WTC11 (cell line): ENCODE measurements around the gene SLC18A2. TPM values are rescaled to one million over a fixed set of nuclear protein-coding genes. Genes with fewer than 3 reads are reported as not detected.

ENCODE experiments used
- ATAC-seq: fragments of 200-7000 bp; cut with Tn5 transposase; 2 replicates; pipeline ENCODE4 v1.10.0; 2021; ENCODE audit warnings: mild to moderate bottlenecking, moderate library complexity
- CTCF ChIA-PET: fragments of 300-600 bp; sonication (Branson Sonifier 250); formaldehyde crosslinking; loops from one replicate; lab custom pipeline; 2021; ENCODE audit warnings: antibody characterized with exemption; lab: Charles Lee
- POLR2A ChIA-PET: fragments of 350-600 bp; sonication (Branson Sonifier 250); formaldehyde crosslinking; loops from one replicate; lab custom pipeline; 2021; ENCODE audit warnings: antibody characterized with exemption; lab: Charles Lee
- DNase-seq: peaks from one replicate; pipeline ENCODE4 v3.0.0; 2021; ENCODE audit warnings: low spot score
- H3K27ac Mint-ChIP-seq: 2 replicates; pipeline ENCODE4 v1.8.0; 2021; ENCODE audit warnings: mixed read lengths
- H3K27me3 Mint-ChIP-seq: 2 replicates; pipeline ENCODE4 v1.8.0; 2021; ENCODE audit warnings: low read depth, mild to moderate bottlenecking, moderate library complexity, mixed read lengths
- H3K36me3 Mint-ChIP-seq: 2 replicates; pipeline ENCODE4 v1.8.0; 2021; ENCODE audit warnings: mixed read lengths
- H3K4me1 Mint-ChIP-seq: 2 replicates; pipeline ENCODE4 v1.8.0; 2022; ENCODE audit warnings: mixed read lengths
- H3K4me3 Mint-ChIP-seq: 2 replicates; pipeline ENCODE4 v1.8.0; 2021; ENCODE audit warnings: mild to moderate bottlenecking, moderate library complexity, mixed read lengths
- H3K9me3 Mint-ChIP-seq: 2 replicates; pipeline ENCODE4 v1.8.0; 2021; ENCODE audit warnings: mixed read lengths
- AFF4 ChIP-seq: sonication (generic); formaldehyde crosslinking; IDR thresholded peaks from 2 replicates; pipeline ENCODE4 v1.8.1; 2023; ENCODE audit warnings: mild to moderate bottlenecking, missing genetic modification reagents, borderline replicate concordance
- E2F5 ChIP-seq: sonication (generic); formaldehyde crosslinking; IDR thresholded peaks from 2 replicates; pipeline ENCODE4 v1.8.1; 2022; ENCODE audit warnings: mild to moderate bottlenecking, moderate library complexity, missing genetic modification reagents
- FOXJ3 ChIP-seq: sonication (generic); formaldehyde crosslinking; IDR thresholded peaks from 2 replicates; pipeline ENCODE4 v1.9.0; 2021; ENCODE audit warnings: missing genetic modification reagents, mild to moderate bottlenecking, borderline replicate concordance
- FOXP4 ChIP-seq: sonication (generic); formaldehyde crosslinking; IDR thresholded peaks from 2 replicates; pipeline ENCODE4 v1.8.0; 2022; ENCODE audit warnings: mild to moderate bottlenecking, missing genetic modification reagents
- GTF2I ChIP-seq: fragments of 250-450 bp; sonication (Bioruptor Pico); conservative IDR thresholded peaks from 2 replicates; pipeline ENCODE4 v1.4.0; 2021; ENCODE audit warnings: mild to moderate bottlenecking
- NR3C1 ChIP-seq: sonication (generic); formaldehyde crosslinking; conservative IDR thresholded peaks from 2 replicates; pipeline ENCODE4 v1.8.1; 2023; ENCODE audit warnings: low read depth, mild to moderate bottlenecking, missing genetic modification reagents
- RELA ChIP-seq: sonication (generic); formaldehyde crosslinking; IDR thresholded peaks from 2 replicates; pipeline ENCODE4 v1.8.1; 2022; ENCODE audit warnings: missing genetic modification reagents, mild to moderate bottlenecking, borderline replicate concordance
- ZNF121 ChIP-seq: sonication (generic); formaldehyde crosslinking; IDR thresholded peaks from 2 replicates; pipeline ENCODE4 v1.8.0; 2023; ENCODE audit warnings: missing genetic modification reagents
- ZNF138 ChIP-seq: sonication (generic); formaldehyde crosslinking; conservative IDR thresholded peaks from 2 replicates; pipeline ENCODE4 v1.8.1; 2022; ENCODE audit warnings: mild to moderate bottlenecking, moderate library complexity, missing genetic modification reagents
- ZNF232 ChIP-seq: sonication (generic); formaldehyde crosslinking; IDR thresholded peaks from 2 replicates; pipeline ENCODE4 v1.8.0; 2022; ENCODE audit warnings: mild to moderate bottlenecking, missing genetic modification reagents
- ZNF396 ChIP-seq: fragments of 250-450 bp; sonication (Bioruptor Pico); IDR thresholded peaks from 2 replicates; pipeline ENCODE4 v1.8.0; 2021; ENCODE audit warnings: mild to moderate bottlenecking, moderate library complexity, borderline replicate concordance
- ZNF512 ChIP-seq: sonication (generic); formaldehyde crosslinking; IDR thresholded peaks from 2 replicates; pipeline ENCODE4 v1.8.1; 2022; ENCODE audit warnings: missing genetic modification reagents, borderline replicate concordance
- total RNA-seq: library from RNA; stranded (reverse); gene quantifications from 3 replicates; pipeline ENCODE4 v1.2.3, GENCODE V29; 2021
- TF ChIP-seq, protein P1 (sequence below): sonication (generic); formaldehyde crosslinking; IDR thresholded peaks from 2 replicates; pipeline ENCODE4 v1.8.1; 2022; ENCODE audit warnings: low read depth, missing genetic modification reagents, borderline replicate concordance
- TF ChIP-seq, protein P2 (sequence below): sonication (generic); formaldehyde crosslinking; IDR thresholded peaks from 2 replicates; pipeline ENCODE4 v1.8.0; 2022; ENCODE audit warnings: mild to moderate bottlenecking, missing genetic modification reagents
- TF ChIP-seq, protein P3 (sequence below): fragments of 250-450 bp; sonication (Bioruptor Pico); IDR thresholded peaks from 2 replicates; pipeline ENCODE4 v1.9.0; 2021; ENCODE audit warnings: mild to moderate bottlenecking

SLC18A2 gene
- total RNA-seq, 1 experiment from 2014 or later: 5.9 TPM

DNA sequence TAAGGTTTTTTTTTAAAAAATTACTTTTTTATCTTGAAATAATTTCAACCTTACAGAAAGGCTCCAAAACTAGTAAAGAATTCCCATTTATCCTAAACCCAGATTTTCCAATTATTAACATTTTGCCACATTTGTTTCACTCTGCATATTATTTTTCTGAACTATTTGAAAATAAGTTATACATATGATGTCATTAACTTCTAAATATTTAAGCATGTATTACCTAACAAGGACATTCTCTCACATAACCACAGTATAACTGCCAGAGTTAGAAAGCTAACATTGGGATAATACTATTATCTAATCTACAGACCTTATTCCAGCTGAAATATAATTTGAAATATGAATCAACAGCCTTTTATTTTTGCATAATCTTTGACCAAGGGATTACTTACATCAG is 65.8 kb downstream of the SLC18A2 start:
- H3K4me1 Mint-ChIP-seq: peaks cover 3% of the 10 kb centered on the region; the same call in 1 of the 2 replicates
- H3K27me3 Mint-ChIP-seq: no peaks in the 10 kb centered on the region; the same call in 1 of the 2 replicates
- H3K36me3 Mint-ChIP-seq: peaks cover 32% of the 10 kb centered on the region
- TF ChIP-seq NR3C1: no peak
- TF ChIP-seq RELA (CRISPR knock-in tag): no peak
- no peak for TF ChIP-seq E2F5 (CRISPR knock-in tag)
- no peak for TF ChIP-seq GTF2I (CRISPR knock-in tag)
- TF ChIP-seq, protein P1, sequence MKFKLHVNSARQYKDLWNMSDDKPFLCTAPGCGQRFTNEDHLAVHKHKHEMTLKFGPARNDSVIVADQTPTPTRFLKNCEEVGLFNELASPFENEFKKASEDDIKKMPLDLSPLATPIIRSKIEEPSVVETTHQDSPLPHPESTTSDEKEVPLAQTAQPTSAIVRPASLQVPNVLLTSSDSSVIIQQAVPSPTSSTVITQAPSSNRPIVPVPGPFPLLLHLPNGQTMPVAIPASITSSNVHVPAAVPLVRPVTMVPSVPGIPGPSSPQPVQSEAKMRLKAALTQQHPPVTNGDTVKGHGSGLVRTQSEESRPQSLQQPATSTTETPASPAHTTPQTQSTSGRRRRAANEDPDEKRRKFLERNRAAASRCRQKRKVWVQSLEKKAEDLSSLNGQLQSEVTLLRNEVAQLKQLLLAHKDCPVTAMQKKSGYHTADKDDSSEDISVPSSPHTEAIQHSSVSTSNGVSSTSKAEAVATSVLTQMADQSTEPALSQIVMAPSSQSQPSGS: no peak
- TF ChIP-seq FOXP4 (CRISPR knock-in tag): no peak
- TF ChIP-seq, protein P2, sequence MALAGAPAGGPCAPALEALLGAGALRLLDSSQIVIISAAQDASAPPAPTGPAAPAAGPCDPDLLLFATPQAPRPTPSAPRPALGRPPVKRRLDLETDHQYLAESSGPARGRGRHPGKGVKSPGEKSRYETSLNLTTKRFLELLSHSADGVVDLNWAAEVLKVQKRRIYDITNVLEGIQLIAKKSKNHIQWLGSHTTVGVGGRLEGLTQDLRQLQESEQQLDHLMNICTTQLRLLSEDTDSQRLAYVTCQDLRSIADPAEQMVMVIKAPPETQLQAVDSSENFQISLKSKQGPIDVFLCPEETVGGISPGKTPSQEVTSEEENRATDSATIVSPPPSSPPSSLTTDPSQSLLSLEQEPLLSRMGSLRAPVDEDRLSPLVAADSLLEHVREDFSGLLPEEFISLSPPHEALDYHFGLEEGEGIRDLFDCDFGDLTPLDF (CRISPR knock-in tag): no peak
- TF ChIP-seq ZNF121 (CRISPR knock-in tag): no peak
- TF ChIP-seq, protein P3, sequence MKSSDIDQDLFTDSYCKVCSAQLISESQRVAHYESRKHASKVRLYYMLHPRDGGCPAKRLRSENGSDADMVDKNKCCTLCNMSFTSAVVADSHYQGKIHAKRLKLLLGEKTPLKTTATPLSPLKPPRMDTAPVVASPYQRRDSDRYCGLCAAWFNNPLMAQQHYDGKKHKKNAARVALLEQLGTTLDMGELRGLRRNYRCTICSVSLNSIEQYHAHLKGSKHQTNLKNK (CRISPR knock-in tag): no peak
- TF ChIP-seq, all 79 proteins: peak for 0
- ChIA-PET CTCF (no interaction called here), POLR2A (no interaction called here)
- ATAC-seq (no peak), DNase-seq (no peak)
- peaks cover 30% of the 10 kb centered on the region for H3K9me3 Mint-ChIP-seq
- H3K27ac Mint-ChIP-seq: no peak overlapping the region
- no peak overlapping the region for H3K4me3 Mint-ChIP-seq

DNA sequence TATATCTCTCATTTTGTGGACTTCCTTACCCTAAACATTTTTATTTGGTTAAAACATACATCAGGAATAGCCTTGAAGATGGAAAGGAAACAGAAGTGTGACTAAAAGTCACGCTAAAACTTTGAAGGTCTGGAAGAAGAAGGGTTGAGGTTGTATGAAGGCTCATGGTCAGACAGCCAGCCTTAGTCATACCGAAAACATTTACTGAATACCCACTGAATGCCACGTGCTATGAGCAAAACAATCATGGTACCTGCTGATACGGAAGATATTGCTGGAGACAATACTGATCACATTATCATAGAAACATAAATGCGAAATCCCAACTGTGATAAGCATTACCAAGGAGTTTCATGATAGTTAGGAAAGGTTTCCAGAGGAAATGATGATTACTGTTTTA is 70.3 kb downstream of the SLC18A2 start:
- no peak for TF ChIP-seq FOXJ3 (CRISPR knock-in tag)
- TF ChIP-seq, protein P3 (CRISPR knock-in tag): no peak
- Mint-ChIP-seq H3K4me1 (peaks cover 3% of the 10 kb centered on the region; the same call in 1 of the 2 replicates), H3K9me3 (no peaks in the 10 kb centered on the region), H3K4me3 (no peak overlapping the region), H3K27me3 (no peaks in the 10 kb centered on the region), H3K36me3 (no peaks in the 10 kb centered on the region), H3K27ac (no peak overlapping the region)
- no peak for ATAC-seq
- DNase-seq: no peak
- ChIA-PET POLR2A (no interaction called here), CTCF (no interaction called here)

- Mint-ChIP-seq H3K36me3 (no peaks in the 10 kb centered on the region), H3K9me3 (no peaks in the 10 kb centered on the region), H3K4me3 (no peak overlapping the region), H3K27me3 (no peaks in the 10 kb centered on the region), H3K4me1 (peaks cover 3% of the 10 kb centered on the region; the same call in 1 of the 2 replicates), H3K27ac (no peak overlapping the region)
- ChIA-PET CTCF (no interaction called here), POLR2A (no interaction called here)
- no peak for DNase-seq
- no peak for ATAC-seq
- TF ChIP-seq ZNF138 (CRISPR knock-in tag) (no peak), E2F5 (CRISPR knock-in tag) (no peak), AFF4 (CRISPR knock-in tag) (no peak), ZNF512 (no peak), ZNF232 (CRISPR knock-in tag) (no peak), ZNF396 (CRISPR knock-in tag) (no peak), ZNF121 (CRISPR knock-in tag) (no peak)
- TF ChIP-seq, protein P1: no peak
Measured at GRCh38 chr10:117312430-117312829, 71.5 kb downstream of the SLC18A2 start.
